Measurements from ENCODE around the gene FBXO24.
A peak's percentile ranks its signal among the peaks of the same experiment; 100 is the strongest.

FBXO24 gene

GRCh38 chr7:100574362-100575205, 11.5 kb upstream of the FBXO24 start:
- DNase-seq: no peak

DNA sequence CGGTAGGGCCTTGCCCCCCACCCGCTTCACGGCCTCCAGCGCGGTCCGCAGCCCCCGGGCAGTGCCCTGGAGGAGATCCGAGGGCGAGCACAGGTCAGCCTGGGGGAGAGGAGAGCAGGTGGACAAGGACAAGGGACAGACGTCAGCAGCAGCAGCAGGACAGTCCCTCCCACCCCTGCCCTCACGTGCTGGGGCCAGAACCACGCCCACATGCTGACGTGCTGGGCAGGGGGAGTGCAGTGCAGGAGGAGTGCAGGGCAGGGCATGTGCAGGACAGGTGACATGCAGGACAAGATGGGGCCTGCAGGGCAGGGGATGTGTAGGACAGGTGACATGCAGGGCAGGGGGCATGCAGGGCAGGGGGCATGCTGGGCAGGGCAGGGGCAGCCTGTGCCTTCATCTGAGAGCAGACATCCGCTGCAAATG, 10.9 kb upstream of the FBXO24 start:
- DNase-seq: no peak

- DNase-seq: no peak
Measured at GRCh38 chr7:100575746-100576383, 10.3 kb upstream of the FBXO24 start.

DNA sequence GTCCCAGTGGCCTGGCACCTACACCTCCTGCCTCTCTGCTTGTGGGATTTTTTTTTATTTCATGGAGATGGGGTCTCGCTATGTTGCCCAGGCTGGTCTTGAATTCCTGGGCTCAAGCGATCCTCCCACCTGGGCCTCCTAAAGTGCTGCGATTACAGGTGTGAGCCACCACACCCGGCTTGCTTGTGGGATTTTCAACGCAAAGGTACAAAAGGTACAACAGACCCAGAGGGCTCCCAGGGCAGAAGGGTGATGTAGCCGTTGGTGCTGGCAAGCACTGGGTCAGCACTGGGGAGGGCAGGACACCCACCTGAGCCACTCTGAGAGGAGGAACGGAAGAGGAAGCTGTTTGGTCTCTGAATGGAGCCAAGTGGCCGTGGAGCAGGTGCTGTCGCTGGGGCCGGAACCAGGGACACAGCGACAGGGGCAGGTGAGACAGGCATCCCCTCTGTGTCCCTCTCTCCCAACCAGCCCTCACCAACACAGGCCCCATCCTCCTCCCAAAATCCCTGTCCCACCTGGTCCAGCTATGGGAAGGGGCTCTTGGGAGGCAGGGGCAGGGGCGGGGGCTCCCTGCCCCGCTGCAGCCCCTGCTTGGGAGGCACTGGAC, 9.6 kb upstream of the FBXO24 start:
- DNase-seq: no peak

DNA sequence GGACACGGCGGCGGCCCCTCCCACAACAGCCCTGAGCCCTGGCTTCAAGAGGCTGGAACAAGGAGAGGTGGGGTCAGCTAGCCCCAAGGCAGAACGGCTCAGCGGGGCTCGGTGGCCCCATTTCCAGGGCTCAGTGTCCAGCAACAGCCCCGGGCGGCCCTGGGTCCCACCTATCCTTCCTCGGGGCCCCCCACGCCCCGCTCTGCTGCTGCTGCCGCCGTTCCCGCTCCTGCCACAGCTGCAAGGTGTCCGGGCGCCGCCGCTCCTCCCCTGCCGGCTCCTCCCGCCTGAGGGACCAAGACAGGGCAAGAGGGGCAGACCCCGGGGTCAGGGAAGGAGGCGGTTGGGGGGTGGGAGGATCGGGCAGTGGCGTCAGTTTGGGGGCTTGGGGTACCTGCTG, 9.0 kb upstream of the FBXO24 start:
- DNase-seq: no peak

- DNase-seq: no peak
Measured at GRCh38 chr7:100577507-100577906, 8.6 kb upstream of the FBXO24 start.

DNA sequence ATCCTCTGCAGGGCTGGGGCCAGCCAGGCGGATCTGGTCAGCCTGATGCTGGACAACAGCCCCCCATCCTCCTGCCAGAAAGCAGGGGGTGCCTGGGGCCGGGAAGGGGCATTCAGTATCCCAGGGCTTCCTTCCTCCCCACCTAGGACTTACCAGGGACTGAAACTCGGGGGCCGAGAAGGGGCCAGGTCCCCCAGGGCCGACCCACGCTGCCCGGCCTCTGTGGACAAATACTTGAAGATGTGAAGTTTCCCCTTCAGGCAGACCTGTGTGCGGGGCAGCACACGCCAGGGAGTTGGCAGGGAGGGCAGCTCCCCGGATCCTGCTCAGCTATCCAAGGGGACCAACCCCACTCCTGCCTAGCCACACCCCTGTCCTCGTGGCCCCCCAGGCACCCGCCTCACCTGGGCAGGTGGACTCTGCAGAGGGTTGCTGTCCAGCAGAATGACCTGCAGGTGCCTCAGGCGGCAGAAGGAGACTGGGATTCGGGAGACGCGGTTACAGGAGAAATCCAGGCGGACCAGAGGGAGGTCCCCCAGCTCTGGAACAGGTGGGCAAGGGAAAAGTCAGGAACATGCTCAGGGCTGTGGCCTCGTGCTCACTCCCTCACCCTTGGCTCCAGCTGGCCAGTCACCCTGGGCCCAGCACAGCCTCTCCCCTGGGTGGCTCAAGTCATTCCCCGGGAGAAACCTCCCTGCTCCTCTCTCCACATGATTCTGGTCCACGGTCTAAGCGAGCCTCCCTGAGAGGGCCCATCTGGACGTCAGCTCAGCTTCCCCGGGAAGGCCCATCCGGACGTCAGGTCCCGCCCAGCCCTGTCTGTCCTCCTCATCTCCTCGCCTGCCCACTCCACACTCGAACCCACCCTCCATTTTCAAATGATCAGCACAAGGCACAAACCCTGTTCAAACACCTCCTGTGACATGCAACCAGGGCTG, 7.6 kb upstream of the FBXO24 start:
- DNase-seq: no peak

DNA sequence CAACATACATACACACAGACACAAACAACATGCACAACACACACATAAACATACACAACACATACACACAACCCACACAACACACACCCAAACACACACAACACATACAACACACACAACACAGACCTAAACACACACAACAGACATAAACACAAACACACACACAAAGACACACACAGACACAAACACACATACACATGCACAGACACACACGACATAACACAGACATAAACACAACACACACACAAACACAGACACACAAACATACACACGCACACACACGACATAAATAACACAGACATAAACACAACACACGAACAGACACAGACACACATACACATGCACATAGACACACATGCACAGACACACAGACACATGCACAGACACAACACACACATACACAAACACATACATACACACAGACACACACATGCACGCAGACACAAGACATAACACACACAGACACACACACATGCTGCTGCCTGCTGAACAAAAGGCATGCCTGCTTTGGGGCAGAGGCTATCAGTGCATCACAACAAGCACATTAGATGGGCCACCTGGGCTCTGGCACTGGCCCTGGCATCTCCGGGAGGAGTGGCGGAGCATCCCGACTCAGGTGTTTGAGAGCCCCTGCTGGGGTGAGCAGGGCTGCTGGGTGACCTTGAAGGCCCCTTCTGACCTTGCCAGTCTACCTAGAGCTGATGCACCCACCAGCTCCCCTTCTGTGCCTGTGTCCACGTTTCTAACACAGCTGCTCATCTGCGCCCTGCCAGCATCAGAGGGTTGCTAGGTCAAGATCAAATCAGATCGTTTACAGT, 5.5 kb upstream of the FBXO24 start:
- no peak for DNase-seq

DNA sequence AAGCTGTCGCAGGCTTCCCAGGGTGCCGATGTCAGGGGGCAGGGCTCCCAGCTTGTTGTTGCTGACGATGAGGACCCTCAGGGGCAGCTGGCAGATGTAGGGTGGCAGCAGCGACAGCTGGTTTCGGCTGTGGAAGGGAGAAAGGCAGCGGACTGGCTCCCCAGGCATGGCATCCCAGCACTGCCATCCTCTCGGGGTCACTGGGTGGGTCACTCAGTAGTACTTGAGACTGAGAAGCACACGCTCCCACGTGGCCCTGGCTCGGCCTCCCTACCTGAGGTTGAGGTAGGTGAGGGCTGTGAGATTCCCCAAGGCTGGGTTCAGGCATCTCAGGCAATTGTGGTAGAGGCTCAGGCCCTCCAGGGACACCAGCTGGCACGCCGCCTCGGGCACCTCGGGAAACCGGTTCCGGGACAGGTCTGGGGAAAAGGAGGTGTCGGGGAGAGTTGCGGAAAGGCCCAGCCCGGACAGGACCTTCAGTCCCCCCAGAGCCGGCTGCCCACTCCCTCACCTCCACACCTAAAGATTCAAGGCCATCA, 4.0 kb upstream of the FBXO24 start:
- no peak for DNase-seq

DNA sequence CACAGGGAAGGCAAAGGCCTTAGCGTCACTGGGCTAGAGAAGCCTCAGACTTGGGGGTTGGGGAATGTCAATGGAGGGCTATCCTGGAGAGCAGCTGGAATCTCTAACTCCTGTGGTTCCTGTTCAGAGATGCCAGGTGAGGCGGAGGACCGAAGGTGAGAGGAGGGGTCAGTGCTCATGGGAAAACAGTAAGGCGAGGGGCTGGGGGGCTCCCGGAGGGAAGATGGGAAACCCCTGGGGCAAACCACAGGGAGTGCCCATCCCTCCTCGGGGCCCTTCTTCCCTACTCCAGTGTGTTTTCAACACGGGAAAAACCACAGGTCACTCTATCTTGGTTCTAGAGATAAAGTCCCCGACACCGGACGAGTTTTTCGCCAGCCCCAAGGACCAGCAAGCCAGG, 3.5 kb upstream of the FBXO24 start:
- DNase-seq: no peak

GRCh38 chr7:100583132-100584053, 2.7 kb upstream of the FBXO24 start:
- DNase-seq: peak; percentile 87 to 93 (median 92)

DNA sequence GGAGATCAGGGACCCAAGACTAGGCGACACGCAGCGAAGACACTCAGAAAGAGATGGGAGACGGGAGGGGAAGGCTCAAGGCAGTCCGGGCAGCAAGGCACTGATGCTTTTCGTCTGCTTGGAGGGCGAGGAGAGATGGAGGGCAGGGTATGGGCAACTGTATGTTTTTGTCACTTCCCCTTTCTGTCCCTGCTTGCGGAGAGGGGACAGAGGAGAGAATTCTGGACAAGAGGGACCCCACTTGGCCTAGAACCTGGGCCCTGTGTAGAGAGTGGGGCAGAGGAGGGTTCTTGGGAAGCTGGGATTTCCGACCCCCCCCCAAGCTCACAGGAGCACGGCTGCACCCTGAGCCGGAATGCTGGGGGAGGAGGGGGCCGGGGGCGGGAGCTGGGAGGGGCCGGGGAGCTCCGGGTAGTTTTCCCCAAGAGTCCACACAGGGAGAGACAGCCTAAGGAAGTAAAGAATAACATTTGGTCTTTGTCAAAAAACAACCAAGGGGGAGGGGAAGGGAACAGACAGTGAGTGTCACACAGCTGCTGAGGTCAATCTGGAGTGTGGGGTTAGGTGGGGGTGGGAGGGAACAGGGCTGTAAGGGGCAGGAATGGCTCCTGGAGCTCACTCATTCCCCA, 2.0 kb upstream of the FBXO24 start:
- peak; percentile 64 to 85 (median 78) for DNase-seq

DNA sequence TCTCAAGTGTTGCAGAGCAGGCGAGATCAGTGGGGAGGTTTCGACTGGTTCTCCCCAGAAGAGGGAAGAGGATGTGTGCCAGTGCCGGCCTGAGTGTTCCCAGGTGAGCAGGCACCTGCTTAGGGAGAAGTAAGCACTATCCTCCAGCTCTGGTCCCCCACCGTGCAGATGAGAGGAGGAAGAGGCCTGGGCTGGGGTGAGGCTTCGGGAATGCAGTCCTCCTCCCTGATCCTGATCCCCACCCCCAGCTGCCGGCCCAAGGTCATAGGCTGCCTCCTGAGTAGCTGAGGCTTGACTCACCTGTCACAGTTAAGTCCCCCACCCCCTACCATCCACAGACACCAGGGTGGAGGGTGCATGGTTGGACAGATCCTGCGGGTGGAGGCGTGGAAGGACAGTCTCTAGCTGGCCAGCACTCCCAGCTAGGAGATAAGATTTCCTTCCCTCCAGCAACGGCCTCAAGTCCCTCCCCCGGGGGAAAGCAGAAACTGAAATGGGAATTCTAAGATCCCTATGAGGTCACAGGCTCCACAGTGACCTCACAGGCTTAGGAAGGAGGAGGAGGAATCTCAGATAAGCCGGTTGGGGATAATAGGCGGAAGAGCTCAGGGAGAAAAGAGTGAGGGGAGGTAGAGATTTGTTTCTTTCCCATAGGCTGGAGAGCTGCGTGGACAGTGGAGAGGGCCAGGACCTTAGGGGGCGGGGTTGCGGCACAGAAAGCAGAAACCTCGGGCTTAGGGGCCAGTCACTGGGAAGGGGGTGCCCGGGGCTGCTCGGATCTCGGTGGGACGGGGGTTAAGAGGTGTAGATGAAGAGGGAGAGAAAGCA, 1.2 kb upstream of the FBXO24 start:
- DNase-seq: peak; percentile 69 to 83 (median 77)

DNA sequence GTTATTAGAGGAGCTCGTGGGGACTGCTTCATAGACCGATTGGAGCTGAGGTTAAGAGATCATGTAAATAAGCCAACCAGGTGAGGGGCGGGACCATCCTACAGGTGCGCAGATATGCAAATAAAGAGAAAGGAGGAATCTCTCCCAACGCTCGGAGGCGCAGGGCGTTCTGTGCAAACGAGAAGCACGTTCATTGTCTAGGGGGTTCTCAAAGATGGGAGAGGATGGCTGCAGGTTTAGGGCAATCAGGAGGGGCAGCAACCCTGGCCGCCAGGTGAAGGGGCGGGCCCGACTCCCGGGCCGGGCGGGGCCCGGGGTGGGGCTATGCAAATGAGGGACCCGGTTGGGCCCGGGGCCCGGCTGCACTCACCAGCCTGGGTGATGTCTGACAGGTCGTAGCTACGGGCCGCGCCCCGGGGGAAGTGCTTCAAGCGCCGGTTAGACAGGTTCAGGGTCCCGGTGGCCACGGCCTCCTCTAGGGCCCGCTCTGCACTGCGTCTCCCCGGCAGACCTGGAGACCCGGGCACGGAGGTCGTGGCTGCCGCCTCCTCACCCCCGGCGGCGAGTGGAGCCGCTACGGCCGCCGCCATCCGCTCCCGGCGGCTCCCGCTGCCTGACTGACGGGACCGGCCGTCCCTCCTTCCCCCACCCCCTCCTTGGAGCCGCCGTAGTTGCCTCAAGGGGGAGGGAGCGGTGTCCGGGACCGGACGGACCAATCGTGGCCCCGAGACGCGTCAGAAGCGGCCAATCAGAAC, 440 bp upstream of the FBXO24 start, which contains the start of gene LRCH4:
Gene LRCH4, minus strand, starts transcription at position 619 of the 755 bp plus-strand sequence. Its CDS starts 29 bp downstream, at position 590.
- DNase-seq: peak in 2 of 4 experiments; percentile 62 to 76

DNA sequence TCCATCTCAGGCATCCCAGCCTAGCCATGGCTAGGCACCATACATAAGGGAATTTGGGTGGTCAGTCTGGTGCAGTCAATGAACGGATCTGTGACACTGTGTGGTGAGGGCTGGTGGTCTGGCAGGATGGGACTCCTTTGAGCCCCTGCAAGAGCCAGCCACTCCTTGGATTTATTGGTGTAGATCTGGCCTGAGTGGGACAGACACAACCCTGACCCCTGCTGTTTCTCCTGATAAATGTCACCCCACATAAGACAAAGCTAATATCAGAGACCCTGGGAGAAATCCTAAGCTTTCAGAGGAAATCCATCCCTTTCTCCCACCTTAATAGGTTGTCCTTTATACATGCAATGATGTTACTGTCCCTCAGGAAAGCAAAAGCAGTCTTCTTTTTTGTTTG, 2.3 kb downstream of the FBXO24 start:
- peak; percentile 31 to 61 (median 52) for DNase-seq

- no peak for DNase-seq
Measured at GRCh38 chr7:100589341-100589947, 3.3 kb downstream of the FBXO24 start.

GRCh38 chr7:100590077-100590737, 4.1 kb downstream of the FBXO24 start:
- peak in 2 of 4 experiments; percentile 19 to 24 for DNase-seq
